GM10266 (cell line): ENCODE data around the gene ZSWIM7.

ENCODE experiments used
- DNase-seq: peaks from one replicate; pipeline ENCODE4 v3.0.0; 2012; ENCODE audit errors: extremely low spot score
- CTCF ChIP-seq: IDR thresholded peaks from 2 replicates; pipeline ENCODE4 v1.5.1; 2012; ENCODE audit warnings: mild to moderate bottlenecking, low read depth; ENCODE audit not compliant: control insufficient read depth, insufficient read depth; ENCODE audit errors: missing control alignments

Gene ZSWIM7

GRCh38 chr17:15952048-15952532 is 47.4 kb downstream of the ZSWIM7 start:
- no peak for TF ChIP-seq CTCF
- no peak for DNase-seq

- no peak for DNase-seq
- no peak for TF ChIP-seq CTCF
These were observed 48.0 kb downstream of the ZSWIM7 start for GRCh38 chr17:15951368-15952047.

GRCh38 chr17:15947976-15948752 is 51.3 kb downstream of the ZSWIM7 start:
- no peak for TF ChIP-seq CTCF
- no peak for DNase-seq

- no peak for TF ChIP-seq CTCF
- peak; percentile 43 for DNase-seq
These were observed 52.2 kb downstream of the ZSWIM7 start for GRCh38 chr17:15947271-15947670.

- TF ChIP-seq CTCF = no peak
- DNase-seq = no peak
These were observed 52.8 kb downstream of the ZSWIM7 start for GRCh38 chr17:15946611-15947120.

- no peak for DNase-seq
- no peak for TF ChIP-seq CTCF
These were observed 53.8 kb downstream of the ZSWIM7 start for GRCh38 chr17:15945527-15946191.
